SK-N-SH treated with all-trans-retinoic acid at 6 μM for 48 hours (cell line): ENCODE measurements around the gene LAMA2.

Experiments used
- ATAC-seq: fragments of 200-7000 bp; cut with Tn5 transposase; 3 replicates; pipeline ENCODE4 v1.9.1; 2020; ENCODE audit warnings: mild to moderate bottlenecking, moderate library complexity
- ARNTL ChIP-seq: fragments of 450-650 bp; formaldehyde crosslinking; IDR thresholded peaks from 2 replicates; pipeline ENCODE4 v1.5.0; 2020; ENCODE audit warnings: low read depth, mild to moderate bottlenecking, moderate library complexity, borderline replicate concordance
- BACH2 ChIP-seq: fragments of 250-450 bp; sonication (Bioruptor Pico); IDR thresholded peaks from 2 replicates; pipeline ENCODE4 v1.9.0; 2021; ENCODE audit warnings: mild to moderate bottlenecking, borderline replicate concordance
- CSDC2 ChIP-seq: fragments of 250-450 bp; sonication (Bioruptor Pico); IDR thresholded peaks from 2 replicates; pipeline ENCODE4 v1.5.0; 2020; ENCODE audit warnings: mild to moderate bottlenecking, moderate library complexity
- ESRRG ChIP-seq: fragments of 250-450 bp; sonication (Bioruptor Pico); IDR thresholded peaks from 2 replicates; pipeline ENCODE4 v1.6.1; 2021; ENCODE audit warnings: mild to moderate bottlenecking
- GLIS3 ChIP-seq: fragments of 250-450 bp; sonication (Bioruptor Pico); IDR thresholded peaks from 2 replicates; pipeline ENCODE4 v1.5.0; 2020; ENCODE audit warnings: mild to moderate bottlenecking, moderate library complexity
- ISL1 ChIP-seq: fragments of 250-450 bp; sonication (Bioruptor Pico); IDR thresholded peaks from 2 replicates; pipeline ENCODE4 v2.1.2; 2022; ENCODE audit warnings: mild to moderate bottlenecking, moderate library complexity
- OSR1 ChIP-seq: fragments of 250-450 bp; sonication (Bioruptor Pico); IDR thresholded peaks from 2 replicates; pipeline ENCODE4 v1.8.0; 2022; ENCODE audit warnings: moderate library complexity, mild to moderate bottlenecking, inconsistent platforms
- PPARA ChIP-seq: fragments of 250-450 bp; sonication (Bioruptor Pico); IDR thresholded peaks from 2 replicates; pipeline ENCODE4 v1.5.0; 2020; ENCODE audit warnings: mild to moderate bottlenecking, borderline replicate concordance
- SNAI2 ChIP-seq: fragments of 250-450 bp; sonication (Bioruptor Pico); IDR thresholded peaks from 2 replicates; pipeline ENCODE4 v1.5.0; 2020; ENCODE audit warnings: mild to moderate bottlenecking, moderate library complexity
- TCF4 ChIP-seq: fragments of 250-450 bp; sonication (Bioruptor Pico); IDR thresholded peaks from 2 replicates; pipeline ENCODE4 v1.8.0; 2021; ENCODE audit warnings: mild to moderate bottlenecking, moderate library complexity, borderline replicate concordance
- TOX ChIP-seq: fragments of 250-450 bp; sonication (Bioruptor Pico); IDR thresholded peaks from 2 replicates; pipeline ENCODE4 v1.8.0; 2021; ENCODE audit warnings: mild to moderate bottlenecking, moderate library complexity, borderline replicate concordance
- ZC3H10 ChIP-seq: fragments of 250-450 bp; sonication (Bioruptor Pico); IDR thresholded peaks from 2 replicates; pipeline ENCODE4 v1.5.1; 2021; ENCODE audit warnings: mild to moderate bottlenecking, moderate library complexity
- ZFP3 ChIP-seq: fragments of 250-450 bp; sonication (Bioruptor Pico); IDR thresholded peaks from 2 replicates; pipeline ENCODE4 v1.5.0; 2020; ENCODE audit warnings: mild to moderate bottlenecking, moderate library complexity
- ZFP30 ChIP-seq: fragments of 450-650 bp; formaldehyde crosslinking; IDR thresholded peaks from 2 replicates; pipeline ENCODE4 v1.5.0; 2022; ENCODE audit warnings: mild to moderate bottlenecking, moderate library complexity
- ZNF565 ChIP-seq: fragments of 450-650 bp; formaldehyde crosslinking; conservative IDR thresholded peaks from 2 replicates; pipeline ENCODE4 v1.5.0; 2020; ENCODE audit warnings: low read depth, mild to moderate bottlenecking, moderate library complexity
- ZNF70 ChIP-seq: fragments of 450-650 bp; formaldehyde crosslinking; IDR thresholded peaks from 2 replicates; pipeline ENCODE4 v1.5.0; 2020; ENCODE audit warnings: mild to moderate bottlenecking, moderate library complexity
- ZNF8 ChIP-seq: fragments of 450-650 bp; formaldehyde crosslinking; IDR thresholded peaks from 2 replicates; pipeline ENCODE4 v1.5.0; 2020; ENCODE audit warnings: mild to moderate bottlenecking, moderate library complexity
- TF ChIP-seq, protein P1 (sequence below): fragments of 250-450 bp; sonication (Bioruptor Pico); IDR thresholded peaks from 2 replicates; pipeline ENCODE4 v1.5.0; 2020; ENCODE audit warnings: mild to moderate bottlenecking, moderate library complexity
- TF ChIP-seq, protein P2 (sequence below): fragments of 250-450 bp; sonication (Bioruptor Pico); IDR thresholded peaks from 2 replicates; pipeline ENCODE4 v1.8.0; 2021; ENCODE audit warnings: low read depth, mild to moderate bottlenecking, moderate library complexity, borderline replicate concordance
- TF ChIP-seq, protein P3 (sequence below): fragments of 250-450 bp; sonication (Bioruptor Pico); IDR thresholded peaks from 2 replicates; pipeline ENCODE4 v1.5.1; 2021; ENCODE audit warnings: mild to moderate bottlenecking, moderate library complexity
- TF ChIP-seq, protein P4 (sequence below): fragments of 250-450 bp; sonication (Bioruptor Pico); IDR thresholded peaks from 2 replicates; pipeline ENCODE4 v1.5.1; 2020; ENCODE audit warnings: low read depth, mild to moderate bottlenecking, moderate library complexity
- TF ChIP-seq, protein P5 (sequence below): fragments of 250-450 bp; sonication (Bioruptor Pico); IDR thresholded peaks from 2 replicates; pipeline ENCODE4 v1.8.0; 2020; ENCODE audit warnings: mild to moderate bottlenecking, moderate library complexity, borderline replicate concordance

The LAMA2 gene

DNA sequence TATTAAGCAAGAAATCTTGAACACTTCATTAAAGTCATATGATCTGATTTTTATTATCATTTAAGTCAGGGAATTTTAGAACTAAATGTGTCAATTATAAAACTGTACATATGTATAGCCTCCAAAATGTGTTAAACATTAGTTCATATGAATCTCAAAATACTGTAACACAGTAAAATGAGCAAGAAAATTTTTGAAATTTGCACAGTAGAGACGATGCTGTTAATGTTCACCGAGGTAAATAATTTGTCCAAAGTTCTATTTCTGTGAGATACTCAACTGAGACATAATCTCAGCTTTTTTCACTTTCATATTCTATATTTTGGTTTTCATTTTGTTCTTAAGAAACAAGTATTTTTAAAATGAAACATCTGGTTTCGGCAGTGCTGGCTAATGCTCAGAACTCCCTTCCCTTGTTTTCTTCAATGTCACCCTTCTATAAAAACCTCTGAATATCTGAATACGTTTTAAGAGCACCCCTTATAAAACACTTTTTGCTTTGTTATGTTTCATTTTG is 353.1 kb downstream of the LAMA2 start:
- TF ChIP-seq PPARA (no peak), TOX (CRISPR knock-in tag) (no peak), ZNF70 (no peak), ZNF565 (no peak), ARNTL (no peak), ISL1 (no peak), TCF4 (CRISPR knock-in tag) (no peak), SNAI2 (CRISPR knock-in tag) (no peak), ZFP3 (no peak), ZC3H10 (no peak), ZFP30 (CRISPR knock-in tag) (no peak), BACH2 (CRISPR knock-in tag) (no peak), GLIS3 (no peak)
- TF ChIP-seq, protein P1, sequence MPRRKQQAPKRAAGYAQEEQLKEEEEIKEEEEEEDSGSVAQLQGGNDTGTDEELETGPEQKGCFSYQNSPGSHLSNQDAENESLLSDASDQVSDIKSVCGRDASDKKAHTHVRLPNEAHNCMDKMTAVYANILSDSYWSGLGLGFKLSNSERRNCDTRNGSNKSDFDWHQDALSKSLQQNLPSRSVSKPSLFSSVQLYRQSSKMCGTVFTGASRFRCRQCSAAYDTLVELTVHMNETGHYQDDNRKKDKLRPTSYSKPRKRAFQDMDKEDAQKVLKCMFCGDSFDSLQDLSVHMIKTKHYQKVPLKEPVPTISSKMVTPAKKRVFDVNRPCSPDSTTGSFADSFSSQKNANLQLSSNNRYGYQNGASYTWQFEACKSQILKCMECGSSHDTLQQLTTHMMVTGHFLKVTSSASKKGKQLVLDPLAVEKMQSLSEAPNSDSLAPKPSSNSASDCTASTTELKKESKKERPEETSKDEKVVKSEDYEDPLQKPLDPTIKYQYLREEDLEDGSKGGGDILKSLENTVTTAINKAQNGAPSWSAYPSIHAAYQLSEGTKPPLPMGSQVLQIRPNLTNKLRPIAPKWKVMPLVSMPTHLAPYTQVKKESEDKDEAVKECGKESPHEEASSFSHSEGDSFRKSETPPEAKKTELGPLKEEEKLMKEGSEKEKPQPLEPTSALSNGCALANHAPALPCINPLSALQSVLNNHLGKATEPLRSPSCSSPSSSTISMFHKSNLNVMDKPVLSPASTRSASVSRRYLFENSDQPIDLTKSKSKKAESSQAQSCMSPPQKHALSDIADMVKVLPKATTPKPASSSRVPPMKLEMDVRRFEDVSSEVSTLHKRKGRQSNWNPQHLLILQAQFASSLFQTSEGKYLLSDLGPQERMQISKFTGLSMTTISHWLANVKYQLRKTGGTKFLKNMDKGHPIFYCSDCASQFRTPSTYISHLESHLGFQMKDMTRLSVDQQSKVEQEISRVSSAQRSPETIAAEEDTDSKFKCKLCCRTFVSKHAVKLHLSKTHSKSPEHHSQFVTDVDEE (CRISPR knock-in tag) = no peak
- TF ChIP-seq, protein P2, sequence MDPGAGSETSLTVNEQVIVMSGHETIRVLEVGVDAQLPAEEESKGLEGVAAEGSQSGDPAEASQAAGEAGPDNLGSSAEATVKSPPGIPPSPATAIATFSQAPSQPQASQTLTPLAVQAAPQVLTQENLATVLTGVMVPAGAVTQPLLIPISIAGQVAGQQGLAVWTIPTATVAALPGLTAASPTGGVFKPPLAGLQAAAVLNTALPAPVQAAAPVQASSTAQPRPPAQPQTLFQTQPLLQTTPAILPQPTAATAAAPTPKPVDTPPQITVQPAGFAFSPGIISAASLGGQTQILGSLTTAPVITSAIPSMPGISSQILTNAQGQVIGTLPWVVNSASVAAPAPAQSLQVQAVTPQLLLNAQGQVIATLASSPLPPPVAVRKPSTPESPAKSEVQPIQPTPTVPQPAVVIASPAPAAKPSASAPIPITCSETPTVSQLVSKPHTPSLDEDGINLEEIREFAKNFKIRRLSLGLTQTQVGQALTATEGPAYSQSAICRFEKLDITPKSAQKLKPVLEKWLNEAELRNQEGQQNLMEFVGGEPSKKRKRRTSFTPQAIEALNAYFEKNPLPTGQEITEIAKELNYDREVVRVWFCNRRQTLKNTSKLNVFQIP (CRISPR knock-in tag) = no peak
- TF ChIP-seq, protein P3, sequence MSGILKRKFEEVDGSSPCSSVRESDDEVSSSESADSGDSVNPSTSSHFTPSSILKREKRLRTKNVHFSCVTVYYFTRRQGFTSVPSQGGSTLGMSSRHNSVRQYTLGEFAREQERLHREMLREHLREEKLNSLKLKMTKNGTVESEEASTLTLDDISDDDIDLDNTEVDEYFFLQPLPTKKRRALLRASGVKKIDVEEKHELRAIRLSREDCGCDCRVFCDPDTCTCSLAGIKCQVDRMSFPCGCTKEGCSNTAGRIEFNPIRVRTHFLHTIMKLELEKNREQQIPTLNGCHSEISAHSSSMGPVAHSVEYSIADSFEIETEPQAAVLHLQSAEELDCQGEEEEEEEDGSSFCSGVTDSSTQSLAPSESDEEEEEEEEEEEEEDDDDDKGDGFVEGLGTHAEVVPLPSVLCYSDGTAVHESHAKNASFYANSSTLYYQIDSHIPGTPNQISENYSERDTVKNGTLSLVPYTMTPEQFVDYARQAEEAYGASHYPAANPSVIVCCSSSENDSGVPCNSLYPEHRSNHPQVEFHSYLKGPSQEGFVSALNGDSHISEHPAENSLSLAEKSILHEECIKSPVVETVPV (CRISPR knock-in tag) = no peak
- TF ChIP-seq, protein P4, sequence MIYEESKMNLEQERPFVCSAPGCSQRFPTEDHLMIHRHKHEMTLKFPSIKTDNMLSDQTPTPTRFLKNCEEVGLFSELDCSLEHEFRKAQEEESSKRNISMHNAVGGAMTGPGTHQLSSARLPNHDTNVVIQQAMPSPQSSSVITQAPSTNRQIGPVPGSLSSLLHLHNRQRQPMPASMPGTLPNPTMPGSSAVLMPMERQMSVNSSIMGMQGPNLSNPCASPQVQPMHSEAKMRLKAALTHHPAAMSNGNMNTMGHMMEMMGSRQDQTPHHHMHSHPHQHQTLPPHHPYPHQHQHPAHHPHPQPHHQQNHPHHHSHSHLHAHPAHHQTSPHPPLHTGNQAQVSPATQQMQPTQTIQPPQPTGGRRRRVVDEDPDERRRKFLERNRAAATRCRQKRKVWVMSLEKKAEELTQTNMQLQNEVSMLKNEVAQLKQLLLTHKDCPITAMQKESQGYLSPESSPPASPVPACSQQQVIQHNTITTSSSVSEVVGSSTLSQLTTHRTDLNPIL (CRISPR knock-in tag) = no peak
- TF ChIP-seq, protein P5, sequence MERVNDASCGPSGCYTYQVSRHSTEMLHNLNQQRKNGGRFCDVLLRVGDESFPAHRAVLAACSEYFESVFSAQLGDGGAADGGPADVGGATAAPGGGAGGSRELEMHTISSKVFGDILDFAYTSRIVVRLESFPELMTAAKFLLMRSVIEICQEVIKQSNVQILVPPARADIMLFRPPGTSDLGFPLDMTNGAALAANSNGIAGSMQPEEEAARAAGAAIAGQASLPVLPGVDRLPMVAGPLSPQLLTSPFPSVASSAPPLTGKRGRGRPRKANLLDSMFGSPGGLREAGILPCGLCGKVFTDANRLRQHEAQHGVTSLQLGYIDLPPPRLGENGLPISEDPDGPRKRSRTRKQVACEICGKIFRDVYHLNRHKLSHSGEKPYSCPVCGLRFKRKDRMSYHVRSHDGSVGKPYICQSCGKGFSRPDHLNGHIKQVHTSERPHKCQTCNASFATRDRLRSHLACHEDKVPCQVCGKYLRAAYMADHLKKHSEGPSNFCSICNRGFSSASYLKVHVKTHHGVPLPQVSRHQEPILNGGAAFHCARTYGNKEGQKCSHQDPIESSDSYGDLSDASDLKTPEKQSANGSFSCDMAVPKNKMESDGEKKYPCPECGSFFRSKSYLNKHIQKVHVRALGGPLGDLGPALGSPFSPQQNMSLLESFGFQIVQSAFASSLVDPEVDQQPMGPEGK (CRISPR knock-in tag) = no peak
- ATAC-seq = no peak

DNA sequence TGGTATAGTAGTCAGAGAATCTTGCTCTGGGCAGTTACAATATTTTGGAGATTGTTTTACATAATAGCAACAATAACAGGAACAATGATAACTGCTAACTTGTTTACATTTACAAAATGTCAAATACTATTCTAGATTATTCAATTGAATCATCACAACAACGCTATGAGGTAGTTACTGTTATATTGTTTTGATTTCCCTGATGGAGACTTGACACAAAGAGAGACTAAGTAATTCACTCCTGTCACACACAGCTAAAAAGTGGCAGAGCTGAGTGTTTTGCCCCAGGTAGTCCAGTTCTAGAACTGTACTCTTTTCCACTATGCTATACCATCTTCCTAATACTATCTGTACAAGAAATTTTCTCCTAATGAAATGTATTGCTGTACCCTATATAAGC is 356.1 kb downstream of the LAMA2 start:
- ATAC-seq = no peak
- TF ChIP-seq ARNTL (no peak), ZNF70 (no peak), ZC3H10 (no peak), BACH2 (CRISPR knock-in tag) (no peak), ZNF8 (CRISPR knock-in tag) (no peak), ZFP3 (no peak), CSDC2 (CRISPR knock-in tag) (no peak), OSR1 (no peak), TOX (CRISPR knock-in tag) (no peak), ZFP30 (CRISPR knock-in tag) (no peak), SNAI2 (CRISPR knock-in tag) (no peak), ESRRG (CRISPR knock-in tag) (no peak)
- TF ChIP-seq, protein P4 (CRISPR knock-in tag) = no peak
- TF ChIP-seq, protein P3 (CRISPR knock-in tag) = no peak
- TF ChIP-seq, protein P1 (CRISPR knock-in tag) = no peak
